OCI-LY3 (cell line): Measurements from ENCODE around the gene YWHAE.
A peak's percentile ranks its signal among the peaks of the same experiment; 100 is the strongest.

Source experiments
- H2AFZ ChIP-seq: fragments of 200-600, 300-600 bp; shearing (Covaris generic); 2 replicates; pipeline ENCODE4 v1.6.0; 2014; ENCODE audit warnings: antibody characterized with exemption, low read depth, low read length
- H3K27ac ChIP-seq: fragments of 200-600, 300-600 bp; sonication (generic); 2 replicates; pipeline ENCODE4 v1.5.1; 2014; ENCODE audit warnings: mild to moderate bottlenecking, low read length, moderate library complexity, mixed read lengths
- H3K27me3 ChIP-seq: fragments of 200-600, 300-600 bp; sonication (generic); 2 replicates; pipeline ENCODE4 v1.6.1; 2014; ENCODE audit warnings: low read depth, low read length, mixed read lengths
- H3K36me3 ChIP-seq: fragments of 200-600, 300-600 bp; sonication (generic); replicated peaks from 2 replicates; pipeline ENCODE3; 2014; ENCODE audit warnings: low read depth, low read length, mixed read lengths
- H3K4me1 ChIP-seq: fragments of 300-600, 200-600 bp; sonication (generic); 2 replicates; pipeline ENCODE4 v1.6.1; 2014; ENCODE audit warnings: low read length, mixed read lengths
- H3K4me2 ChIP-seq: fragments of 200-600, 300-600 bp; sonication (generic); 2 replicates; pipeline ENCODE4 v1.6.1; 2014; ENCODE audit warnings: low read length, mixed read lengths
- H3K4me3 ChIP-seq: fragments of 300-600, 200-600 bp; sonication (generic); 2 replicates; pipeline ENCODE4 v1.5.1; 2014; ENCODE audit warnings: antibody characterized with exemption, mild to moderate bottlenecking, low read length, moderate library complexity
- H3K79me2 ChIP-seq: fragments of 300-600, 200-600 bp; shearing (Covaris generic); 2 replicates; pipeline ENCODE4 v1.6.1; 2014; ENCODE audit warnings: mild to moderate bottlenecking, low read length, mixed read lengths
- H3K9ac ChIP-seq: fragments of 300-600, 200-600 bp; shearing (Covaris generic); 2 replicates; pipeline ENCODE4 v1.6.0; 2014; ENCODE audit warnings: mild to moderate bottlenecking, low read length, moderate library complexity
- H3K9me3 ChIP-seq: fragments of 200-600, 300-600 bp; shearing (Covaris generic); 2 replicates; pipeline ENCODE4 v1.6.1; 2014; ENCODE audit warnings: low read length, mixed read lengths; ENCODE audit not compliant: insufficient read depth
- H4K20me1 ChIP-seq: fragments of 200-600, 300-600 bp; sonication (generic); 2 replicates; pipeline ENCODE4 v1.6.1; 2016; ENCODE audit warnings: low read length, mixed read lengths; ENCODE audit not compliant: insufficient read depth
- EZH2phosphoT487 ChIP-seq: fragments of 200-600 bp; shearing (Covaris generic); IDR thresholded peaks from 2 replicates; pipeline ENCODE4 v1.6.1; 2018; ENCODE audit warnings: antibody characterized with exemption, mixed run types, low read depth
- TF ChIP-seq, protein P1 (sequence below): fragments of 200-600, 300-600 bp; sonication (generic); IDR thresholded peaks from 2 replicates; pipeline ENCODE4 v1.5.1; 2014; ENCODE audit warnings: antibody characterized with exemption, low read length, low read depth

YWHAE gene

DNA sequence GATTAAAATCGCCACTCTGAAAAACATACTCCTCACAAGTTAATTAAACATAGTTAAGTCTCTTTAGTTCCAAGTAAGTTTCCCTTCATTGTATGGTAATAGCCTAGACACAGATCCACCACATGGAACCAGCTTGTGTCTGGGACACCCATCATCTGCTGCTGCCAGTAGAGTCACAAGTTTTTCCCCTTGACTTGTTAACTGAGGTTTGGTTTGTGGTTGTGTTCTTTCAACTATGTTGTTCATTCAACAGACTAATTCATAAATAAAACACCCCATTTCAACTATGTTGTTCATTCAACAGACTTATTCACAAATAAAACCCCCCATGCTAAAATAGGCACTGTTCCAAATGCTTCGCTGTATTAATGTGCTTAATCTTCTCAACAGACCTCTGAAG lies 24.4 kb downstream of the YWHAE start:
- H3K4me1 ChIP-seq, result peaks cover 44% of the 10 kb centered on the region
- no peak overlapping the region for H3K27ac ChIP-seq
- no peak overlapping the region for H2AFZ ChIP-seq
- H3K9ac ChIP-seq, result no peak overlapping the region
- H4K20me1 ChIP-seq, result peaks cover 100% of the 10 kb centered on the region
- TF ChIP-seq, protein P1, sequence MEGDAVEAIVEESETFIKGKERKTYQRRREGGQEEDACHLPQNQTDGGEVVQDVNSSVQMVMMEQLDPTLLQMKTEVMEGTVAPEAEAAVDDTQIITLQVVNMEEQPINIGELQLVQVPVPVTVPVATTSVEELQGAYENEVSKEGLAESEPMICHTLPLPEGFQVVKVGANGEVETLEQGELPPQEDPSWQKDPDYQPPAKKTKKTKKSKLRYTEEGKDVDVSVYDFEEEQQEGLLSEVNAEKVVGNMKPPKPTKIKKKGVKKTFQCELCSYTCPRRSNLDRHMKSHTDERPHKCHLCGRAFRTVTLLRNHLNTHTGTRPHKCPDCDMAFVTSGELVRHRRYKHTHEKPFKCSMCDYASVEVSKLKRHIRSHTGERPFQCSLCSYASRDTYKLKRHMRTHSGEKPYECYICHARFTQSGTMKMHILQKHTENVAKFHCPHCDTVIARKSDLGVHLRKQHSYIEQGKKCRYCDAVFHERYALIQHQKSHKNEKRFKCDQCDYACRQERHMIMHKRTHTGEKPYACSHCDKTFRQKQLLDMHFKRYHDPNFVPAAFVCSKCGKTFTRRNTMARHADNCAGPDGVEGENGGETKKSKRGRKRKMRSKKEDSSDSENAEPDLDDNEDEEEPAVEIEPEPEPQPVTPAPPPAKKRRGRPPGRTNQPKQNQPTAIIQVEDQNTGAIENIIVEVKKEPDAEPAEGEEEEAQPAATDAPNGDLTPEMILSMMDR, result no peak
- no peak for TF ChIP-seq EZH2phosphoT487
- no peaks in the 10 kb centered on the region for H3K27me3 ChIP-seq
- 0 out of 2 replicates have a peak overlapping the region, but pooled peaks have one; percentile 14 for H3K4me2 ChIP-seq
- H3K36me3 ChIP-seq, result peaks cover 22% of the 10 kb centered on the region
- no peaks in the 10 kb centered on the region for H3K9me3 ChIP-seq
- H3K4me3 ChIP-seq, result no peak overlapping the region
- H3K79me2 ChIP-seq, result peaks cover 100% of the 10 kb centered on the region

DNA sequence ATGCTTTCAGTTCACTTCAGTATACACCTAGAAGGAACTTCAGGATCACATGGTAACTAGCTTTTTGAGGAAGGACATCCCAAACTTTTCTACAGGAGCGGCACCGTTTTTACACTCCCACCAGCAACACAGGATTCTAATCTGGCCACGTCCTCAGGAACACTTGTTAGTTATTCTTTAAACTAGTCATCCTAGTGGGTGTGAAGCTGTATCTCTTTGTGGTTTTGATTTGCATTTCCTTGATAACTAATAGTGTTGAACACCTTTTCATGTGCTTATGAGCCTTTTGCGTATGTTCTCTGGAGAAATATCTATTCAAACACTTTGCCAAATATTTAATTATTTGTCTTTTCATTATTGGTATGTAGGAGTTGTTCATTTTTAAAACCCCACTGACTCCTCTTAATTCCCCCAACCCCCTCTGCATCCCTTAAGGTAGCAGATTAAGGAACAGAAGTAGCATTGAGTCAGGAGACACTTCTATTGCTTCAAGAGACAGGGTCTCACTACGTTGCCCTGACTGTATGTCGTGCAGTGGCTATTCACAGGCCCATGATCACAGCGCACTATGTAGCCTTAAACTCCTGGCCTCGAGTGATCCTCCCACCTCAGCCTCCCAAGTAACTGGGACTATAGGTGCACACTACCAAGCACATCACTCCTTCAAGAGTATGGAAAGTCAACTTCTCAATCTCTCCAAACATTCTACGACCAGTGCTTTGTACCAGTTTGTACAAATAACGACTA lies 25.4 kb downstream of the YWHAE start:
- Histone ChIP-seq H3K9ac (no peak overlapping the region), H3K4me2 (0 out of 2 replicates have a peak overlapping the region, but pooled peaks have one; percentile 13), H4K20me1 (peaks cover 97% of the 10 kb centered on the region), H3K79me2 (peaks cover 100% of the 10 kb centered on the region), H3K27me3 (no peaks in the 10 kb centered on the region), H3K27ac (no peak overlapping the region), H3K36me3 (peaks cover 22% of the 10 kb centered on the region), H2AFZ (no peak overlapping the region), H3K9me3 (no peaks in the 10 kb centered on the region), H3K4me1 (peaks cover 36% of the 10 kb centered on the region), H3K4me3 (no peak overlapping the region)
- no peak for TF ChIP-seq EZH2phosphoT487
- TF ChIP-seq, protein P1, result no peak

DNA sequence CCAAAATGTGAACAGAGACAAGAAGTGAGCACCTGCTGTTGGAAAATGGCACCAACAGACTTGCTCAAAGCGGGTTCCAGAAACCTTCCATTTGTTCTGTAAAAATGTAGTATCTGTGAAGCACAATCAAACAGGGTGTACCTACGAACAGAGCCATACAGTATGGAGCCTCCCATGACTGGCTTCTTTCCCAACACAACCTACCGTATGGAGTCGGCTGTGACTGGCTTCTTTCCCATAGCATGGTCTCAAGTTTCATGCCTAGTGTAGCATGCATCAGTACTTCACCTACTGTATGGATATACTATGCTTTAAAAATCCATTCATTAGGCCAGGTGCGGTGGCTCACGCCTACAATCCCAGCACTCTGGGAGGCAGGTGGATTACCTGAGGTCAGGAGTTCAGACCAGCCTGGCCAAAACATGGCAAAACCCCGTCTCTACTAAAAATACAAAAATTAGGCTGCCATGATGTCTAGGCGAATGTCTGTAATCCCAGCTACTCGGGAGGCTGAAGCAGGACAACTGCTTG lies 26.2 kb downstream of the YWHAE start:
- no peak overlapping the region for H3K27ac ChIP-seq
- peaks cover 34% of the 10 kb centered on the region for H3K4me1 ChIP-seq
- no peak overlapping the region for H2AFZ ChIP-seq
- H3K9ac ChIP-seq, result no peak overlapping the region
- peaks cover 97% of the 10 kb centered on the region for H4K20me1 ChIP-seq
- no peak overlapping the region for H3K4me3 ChIP-seq
- no peaks in the 10 kb centered on the region for H3K27me3 ChIP-seq
- H3K4me2 ChIP-seq, result no peak overlapping the region
- no peaks in the 10 kb centered on the region for H3K9me3 ChIP-seq
- TF ChIP-seq EZH2phosphoT487, result no peak
- TF ChIP-seq, protein P1, result no peak
- H3K79me2 ChIP-seq, result peaks cover 100% of the 10 kb centered on the region
- H3K36me3 ChIP-seq, result peaks cover 22% of the 10 kb centered on the region

DNA sequence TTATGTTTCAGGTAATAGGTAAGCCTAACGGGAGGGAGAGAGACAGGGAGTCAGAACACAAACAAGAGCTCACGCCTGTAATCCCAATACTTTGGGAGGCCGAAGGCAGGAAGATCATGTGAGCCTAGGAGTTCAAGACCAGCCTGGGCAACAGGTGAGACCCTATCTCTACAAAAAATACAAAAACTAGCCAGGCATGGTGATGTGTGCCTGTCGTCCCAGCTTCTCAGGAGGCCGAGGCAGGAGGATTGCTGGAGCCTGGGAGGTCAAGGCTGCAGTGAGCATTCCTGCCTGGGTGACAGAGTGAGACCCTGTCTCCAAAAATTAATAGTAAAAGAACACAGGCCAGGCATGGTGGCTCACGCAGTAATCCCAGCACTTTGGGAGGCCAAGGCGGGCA lies 27.4 kb downstream of the YWHAE start:
- Histone ChIP-seq H3K4me2 (no peak overlapping the region), H3K27me3 (no peaks in the 10 kb centered on the region), H3K4me1 (peaks cover 34% of the 10 kb centered on the region), H3K9me3 (no peaks in the 10 kb centered on the region), H3K27ac (no peak overlapping the region), H3K4me3 (no peak overlapping the region), H2AFZ (no peak overlapping the region), H3K36me3 (peaks cover 18% of the 10 kb centered on the region), H3K79me2 (peaks cover 100% of the 10 kb centered on the region), H3K9ac (no peak overlapping the region), H4K20me1 (peaks cover 97% of the 10 kb centered on the region)
- no peak for TF ChIP-seq EZH2phosphoT487
- TF ChIP-seq, protein P1, result no peak
